Stimulated activated CD8-positive, alpha-beta memory T cell treated with anti-CD3 and anti-CD28 coated beads, Interleukin-2, amount 100 ng/mL, for 1 hour (primary cell): ENCODE results near the gene EPHA4.

Experiments
- DNase-seq, 2 donors: peaks; one replicate each; pipeline ENCODE4 v3.0.0-alpha.2; 2020; ENCODE audit warnings: low read depth in 2 of 2

Gene EPHA4

DNA sequence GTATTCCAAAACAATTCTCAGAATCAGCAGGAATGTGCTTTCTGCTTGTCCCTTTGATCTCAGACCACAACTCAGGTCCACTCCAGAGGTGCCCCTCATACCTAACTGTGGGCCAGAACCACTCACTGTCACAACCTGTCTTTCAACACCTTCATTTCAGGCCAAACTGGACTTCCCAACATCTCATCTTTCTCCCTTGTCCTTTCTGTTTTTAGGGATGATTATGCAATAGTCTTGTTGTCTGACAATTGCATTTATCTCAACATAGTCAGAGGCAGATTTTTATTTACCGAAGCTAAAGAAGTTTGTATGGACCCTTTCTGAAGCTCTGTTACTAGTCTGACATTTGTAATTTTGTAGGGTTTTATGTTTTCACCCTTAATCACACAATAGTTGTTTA is 95.9 kb downstream of the EPHA4 start:
- DNase-seq, result no peak

DNA sequence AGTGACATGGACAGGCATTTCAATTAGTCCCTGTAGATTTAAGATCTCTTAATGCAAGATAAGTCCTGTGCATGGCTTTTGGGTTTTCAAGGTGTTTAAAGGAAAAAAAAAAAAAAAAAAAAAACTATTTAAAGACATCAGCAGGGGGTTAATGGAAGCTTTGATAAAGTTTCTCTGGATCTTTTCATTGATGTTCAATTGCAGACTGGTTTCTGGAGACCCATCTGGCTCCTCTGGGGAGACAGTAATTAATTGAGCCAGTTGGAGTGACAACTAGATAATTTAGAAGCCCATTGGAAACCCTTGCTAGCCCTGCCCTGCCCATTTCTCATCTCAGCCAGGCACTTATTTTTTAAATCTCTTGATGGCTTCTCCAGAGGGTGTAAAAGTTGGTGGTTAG is 98.7 kb downstream of the EPHA4 start:
- no peak for DNase-seq

DNA sequence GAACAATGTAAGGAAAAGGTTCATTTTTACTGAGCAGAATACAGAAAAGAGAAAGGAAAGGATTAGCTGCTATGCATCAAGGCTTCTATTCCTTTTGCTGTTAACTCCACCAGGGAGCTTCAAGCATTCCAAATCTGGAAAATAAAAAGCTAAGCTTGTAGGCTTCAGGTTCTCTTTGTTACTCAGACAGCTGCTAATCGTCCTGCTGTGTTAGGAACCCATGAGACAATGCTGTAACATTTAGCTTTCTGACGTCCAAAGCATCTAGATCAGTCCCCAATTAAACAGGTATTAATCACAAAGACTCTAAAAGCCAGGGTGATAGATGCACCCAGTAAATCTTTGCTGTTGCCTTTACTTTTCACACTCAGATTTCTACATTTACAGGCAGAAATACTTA is 103.8 kb downstream of the EPHA4 start:
- DNase-seq, result no peak

DNA sequence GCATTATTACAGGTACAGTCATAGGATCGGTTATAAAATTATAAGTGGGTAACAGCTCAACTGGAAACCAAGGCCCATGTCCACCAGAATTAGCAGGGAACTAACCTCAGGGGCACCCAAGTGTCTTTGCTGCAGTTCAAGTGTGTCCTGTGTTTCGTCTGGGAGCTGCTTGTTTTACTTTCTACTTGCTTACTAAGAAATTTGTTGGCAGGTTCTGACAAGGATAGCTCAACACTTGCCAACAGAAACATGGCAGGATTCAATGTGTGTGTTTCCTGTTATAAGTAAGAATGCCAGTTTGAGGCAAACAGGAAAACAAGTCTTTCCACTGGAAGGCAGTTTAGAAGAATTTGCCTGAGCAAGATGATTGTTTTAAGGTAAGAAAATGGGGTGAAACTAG is 104.5 kb downstream of the EPHA4 start:
- no peak for DNase-seq

DNA sequence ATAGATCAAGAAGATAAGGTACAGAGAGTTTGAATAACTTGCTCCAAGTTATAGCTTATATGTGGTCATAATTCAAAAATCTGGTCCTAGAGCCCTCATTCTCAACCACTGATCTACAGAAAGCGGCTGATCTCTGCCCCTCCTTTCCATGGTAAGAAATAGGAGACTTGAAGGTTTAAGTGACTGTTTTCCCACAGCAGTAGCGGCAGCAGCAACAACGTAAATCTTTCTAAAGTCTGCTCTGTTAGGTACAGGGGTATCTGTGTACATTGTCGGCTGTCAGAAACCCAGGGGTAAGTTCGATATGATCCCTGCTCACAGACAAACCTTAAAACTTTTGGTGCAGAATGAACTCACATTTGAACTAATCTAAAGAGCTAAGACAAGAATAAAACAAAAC is 105.4 kb downstream of the EPHA4 start:
- DNase-seq, result no peak

DNA sequence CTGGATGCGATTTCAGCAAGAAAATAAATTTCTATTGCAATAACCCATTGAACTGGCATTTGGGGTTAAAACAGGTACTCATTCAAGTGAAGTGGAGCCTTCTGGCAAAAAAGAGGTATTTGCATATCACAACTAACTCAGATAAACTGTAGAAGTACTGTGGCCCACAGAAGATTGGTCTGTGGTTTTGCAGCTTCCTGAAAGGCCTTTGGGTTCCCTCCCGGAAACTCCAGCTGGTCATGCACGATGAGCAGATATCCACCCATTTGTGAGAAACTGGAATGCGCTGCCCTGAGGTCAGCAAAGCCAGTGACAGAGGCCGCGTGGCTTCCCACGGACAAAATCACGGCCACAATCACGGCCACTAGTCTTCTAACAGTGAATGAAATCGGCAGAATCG is 106.3 kb downstream of the EPHA4 start:
- DNase-seq, result peak in 1 of 2 donors; percentile 2

DNA sequence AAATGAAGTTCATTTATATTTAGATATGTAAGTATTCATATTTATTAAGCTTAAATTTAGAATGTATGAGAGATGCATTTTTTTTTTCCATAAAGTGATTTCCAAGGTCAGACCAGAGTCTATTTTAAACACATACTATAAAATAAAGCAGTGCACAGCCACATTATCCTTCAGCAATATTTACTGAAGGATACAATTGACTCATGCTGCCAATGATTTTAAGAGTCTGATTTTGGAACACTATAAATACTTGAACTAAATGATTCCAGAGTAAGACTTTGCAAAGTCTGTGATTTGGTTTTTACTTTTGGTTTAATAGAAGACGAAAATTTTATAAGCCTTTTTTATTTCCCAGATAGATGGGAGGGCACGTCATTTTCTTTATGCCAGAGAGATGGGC is 107.1 kb downstream of the EPHA4 start:
- DNase-seq, result no peak

DNA sequence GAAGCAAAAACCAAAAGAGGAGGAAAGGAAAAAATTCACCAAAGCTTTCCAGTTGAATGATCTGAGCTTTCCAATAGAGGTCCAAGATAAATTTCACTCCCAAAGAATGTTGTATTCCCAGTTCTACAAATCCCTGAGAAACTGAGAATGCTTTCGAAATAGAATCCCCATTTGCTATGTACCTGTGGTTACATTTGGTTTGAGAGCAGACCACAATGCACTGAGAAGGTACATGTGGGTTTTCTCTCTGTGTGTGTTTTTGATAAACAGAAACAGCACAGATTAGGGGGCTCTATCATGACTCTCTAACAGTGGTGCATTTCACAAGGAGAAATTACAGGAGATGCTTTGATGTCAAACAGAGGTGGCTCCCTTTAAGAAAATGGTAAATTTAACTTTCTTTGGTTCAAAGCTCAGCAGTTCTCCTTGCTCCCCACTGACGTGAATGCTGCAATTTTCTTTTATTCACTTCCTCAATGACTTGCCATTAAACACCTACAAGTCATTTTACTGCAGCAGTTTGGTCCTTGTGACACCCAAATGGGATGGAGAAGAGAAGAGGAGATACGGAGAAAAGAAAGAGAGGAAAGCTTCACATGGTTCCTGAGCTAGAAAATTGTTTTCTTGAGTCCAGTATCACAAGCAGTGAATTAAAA is 108.7 kb downstream of the EPHA4 start:
- no peak for DNase-seq

DNA sequence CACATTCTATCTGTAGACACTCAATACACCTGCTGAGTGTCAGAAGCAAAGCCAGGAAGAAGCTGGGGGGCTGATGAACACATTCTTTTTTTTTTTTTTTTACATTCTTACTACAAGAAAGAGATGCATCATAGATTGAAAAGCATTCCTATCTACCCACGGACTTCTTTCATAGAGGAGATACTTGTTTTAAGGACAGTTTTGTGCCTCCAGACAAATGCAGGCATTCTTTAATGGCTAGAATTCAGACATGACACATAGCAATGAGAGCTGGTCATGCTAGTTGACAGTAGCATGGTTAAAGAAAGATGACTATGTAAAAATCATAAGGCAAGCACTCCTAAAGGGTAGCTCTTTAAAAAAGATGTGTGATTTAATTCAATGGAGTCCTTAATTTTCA is 110.2 kb downstream of the EPHA4 start:
- no peak for DNase-seq

DNA sequence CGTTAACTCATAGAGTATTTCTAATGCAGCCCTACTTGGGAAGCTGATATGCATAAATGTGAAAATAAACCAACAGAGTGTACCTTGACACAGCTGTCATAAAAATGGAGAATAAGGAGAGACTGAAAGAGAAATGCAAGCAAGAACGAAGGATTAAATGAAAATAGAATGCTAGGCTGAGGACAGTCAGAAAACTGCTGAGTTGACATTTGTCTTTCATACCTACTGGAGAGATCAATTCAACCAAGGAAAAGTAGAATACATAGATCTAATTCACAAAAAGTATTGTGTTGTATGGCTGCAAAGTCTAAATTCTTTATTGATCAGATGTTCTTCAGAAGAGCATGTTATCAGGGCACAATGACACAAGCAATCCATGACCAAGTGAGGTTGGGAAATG is 112.0 kb downstream of the EPHA4 start:
- no peak for DNase-seq

DNA sequence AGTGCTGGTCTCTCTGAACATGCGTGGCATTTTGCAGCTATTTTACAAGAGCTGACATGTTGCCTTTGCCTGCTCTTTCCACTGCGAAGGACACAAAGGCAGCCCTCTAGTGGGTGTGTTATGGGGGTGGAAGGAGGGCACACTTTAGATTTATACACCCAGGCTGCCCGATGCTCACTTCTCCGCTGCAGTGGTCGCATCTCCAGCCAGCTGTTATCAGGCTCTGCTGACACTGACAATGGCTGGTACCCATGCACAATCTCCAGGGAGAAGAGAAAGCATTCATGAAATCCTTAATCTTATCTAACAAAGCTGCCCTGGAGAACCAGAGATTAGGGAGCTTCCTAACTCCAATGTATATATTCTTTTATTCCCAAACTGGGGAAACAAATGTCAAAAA is 113.5 kb downstream of the EPHA4 start:
- DNase-seq, result no peak

DNA sequence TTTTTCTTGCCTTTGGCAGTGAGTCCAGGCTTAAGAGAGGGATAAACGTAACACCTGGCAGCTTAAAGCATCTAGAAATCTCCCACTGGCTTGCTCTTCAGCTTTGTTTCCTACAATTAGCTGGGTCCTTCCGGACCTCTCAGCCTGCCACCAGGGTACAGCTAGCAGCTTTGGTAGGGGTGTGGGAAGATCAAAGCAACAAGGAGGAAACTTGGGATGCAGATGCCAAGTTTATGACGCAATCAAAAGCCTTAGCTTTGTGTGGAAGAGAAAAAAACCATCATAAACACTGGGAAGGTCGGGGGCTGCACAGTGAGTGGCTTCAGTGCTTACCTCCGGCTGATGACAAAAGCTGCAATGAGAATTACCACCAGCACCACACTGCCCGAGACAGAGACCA is 116.9 kb downstream of the EPHA4 start:
- no peak for DNase-seq

DNA sequence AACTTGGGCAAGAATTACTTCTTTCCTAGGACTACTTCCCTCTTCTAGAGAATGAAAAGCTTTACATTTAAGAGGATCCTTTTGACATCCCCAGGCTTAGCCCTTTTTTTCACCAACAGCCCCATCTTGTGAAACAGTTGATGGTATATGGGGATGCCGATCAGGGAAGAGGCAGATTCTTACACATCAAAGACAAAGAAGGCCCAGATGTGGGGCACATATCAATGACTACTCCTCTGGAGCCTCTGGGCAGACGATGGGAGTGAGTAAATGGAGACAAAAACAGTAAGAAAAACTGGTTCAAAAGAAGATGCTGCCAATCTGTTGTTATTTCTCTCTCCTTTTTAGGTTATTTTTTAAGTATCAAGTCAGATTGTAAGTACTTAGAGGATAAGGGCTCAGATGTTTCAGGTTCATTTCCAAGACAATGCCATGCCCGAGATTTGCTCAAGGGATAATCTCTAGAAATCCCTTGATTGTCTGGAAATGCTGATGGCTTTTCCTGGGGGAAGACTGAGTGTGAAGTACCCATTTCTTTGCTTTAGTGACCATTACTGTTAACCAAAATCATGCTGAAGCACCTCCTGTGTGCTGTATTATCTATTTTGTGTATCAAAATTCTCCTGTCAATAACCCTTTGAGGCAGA is 117.5 kb downstream of the EPHA4 start:
- no peak for DNase-seq

DNA sequence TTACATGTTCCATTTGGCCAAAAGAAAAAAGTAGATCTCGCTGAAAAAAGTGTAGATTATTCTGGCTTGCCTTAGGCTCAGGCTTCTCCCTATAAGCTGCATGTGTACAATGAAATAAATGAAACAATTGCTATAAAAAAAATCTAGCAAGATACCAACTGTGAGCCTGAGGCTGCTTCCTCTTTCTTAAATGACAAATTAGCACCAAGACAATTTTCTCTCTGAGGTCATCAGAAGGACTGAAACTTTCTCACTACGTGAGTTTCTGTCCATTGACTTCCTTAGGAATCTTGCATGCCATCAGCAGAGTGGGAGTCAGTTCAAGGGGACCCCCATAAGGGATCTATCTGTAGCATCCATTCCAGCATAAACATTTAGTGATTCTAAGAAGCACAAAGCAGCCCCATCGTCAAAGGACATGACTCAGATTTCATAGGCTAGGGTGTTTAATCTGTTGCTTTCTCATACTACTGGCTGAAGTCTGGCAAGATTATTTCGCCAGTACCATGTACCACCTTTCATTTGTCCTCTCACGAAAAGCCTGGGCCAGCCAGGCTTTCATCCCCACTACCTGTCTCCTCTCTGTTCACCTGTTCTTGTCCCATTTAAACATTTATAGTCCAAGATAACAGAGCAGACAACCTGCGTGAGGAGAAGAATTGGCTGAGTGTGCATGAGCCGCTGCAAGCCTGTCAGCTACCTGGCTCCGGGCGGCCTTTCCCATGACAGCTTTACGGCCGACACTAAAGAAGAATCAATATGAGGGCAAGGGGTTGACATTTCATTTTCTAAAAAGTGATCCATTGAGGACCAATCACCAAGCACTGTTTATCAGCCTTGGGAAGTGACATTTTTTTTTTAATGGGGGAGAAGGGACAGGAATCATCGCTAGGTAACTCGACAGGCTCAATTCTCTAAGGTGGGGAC is 120.0 kb downstream of the EPHA4 start:
- DNase-seq, result no peak

DNA sequence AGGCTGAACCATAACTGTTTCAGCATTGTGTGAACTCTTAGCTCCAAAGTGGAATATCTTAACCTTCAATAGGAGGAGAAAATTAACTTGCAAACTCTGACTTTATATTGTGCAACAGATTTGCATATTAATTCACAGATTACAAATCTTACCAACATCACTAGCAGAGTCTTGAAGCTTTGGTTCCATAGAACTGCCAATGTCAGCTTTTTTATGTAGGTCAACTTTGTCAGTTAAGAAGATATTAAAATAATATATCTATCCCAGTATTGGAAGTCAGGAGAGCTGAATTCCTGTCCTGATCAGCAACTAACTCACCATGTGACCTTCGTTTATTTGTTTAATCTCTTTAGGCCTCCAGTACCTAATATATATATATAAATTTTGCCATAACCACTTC is 121.8 kb downstream of the EPHA4 start:
- DNase-seq, result no peak

DNA sequence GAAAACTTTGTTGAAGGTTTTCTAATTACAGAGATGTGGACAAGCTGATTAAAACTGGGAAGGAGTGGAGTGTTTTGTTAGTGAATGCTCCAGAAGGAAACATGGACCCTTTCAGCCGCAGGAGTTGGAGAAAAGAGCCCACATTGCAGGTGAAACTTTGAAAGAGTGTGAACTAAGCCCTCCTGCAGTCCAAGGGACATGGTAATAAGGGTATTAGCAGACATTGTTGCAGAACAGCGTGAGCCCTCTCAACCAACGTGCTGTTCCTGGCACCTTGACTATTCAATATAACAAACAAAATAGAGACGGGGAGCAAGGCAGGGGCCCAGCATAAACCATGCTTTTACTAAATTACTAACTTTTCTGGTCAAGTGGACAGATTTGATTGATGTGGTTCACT is 122.7 kb downstream of the EPHA4 start:
- DNase-seq, result no peak

DNA sequence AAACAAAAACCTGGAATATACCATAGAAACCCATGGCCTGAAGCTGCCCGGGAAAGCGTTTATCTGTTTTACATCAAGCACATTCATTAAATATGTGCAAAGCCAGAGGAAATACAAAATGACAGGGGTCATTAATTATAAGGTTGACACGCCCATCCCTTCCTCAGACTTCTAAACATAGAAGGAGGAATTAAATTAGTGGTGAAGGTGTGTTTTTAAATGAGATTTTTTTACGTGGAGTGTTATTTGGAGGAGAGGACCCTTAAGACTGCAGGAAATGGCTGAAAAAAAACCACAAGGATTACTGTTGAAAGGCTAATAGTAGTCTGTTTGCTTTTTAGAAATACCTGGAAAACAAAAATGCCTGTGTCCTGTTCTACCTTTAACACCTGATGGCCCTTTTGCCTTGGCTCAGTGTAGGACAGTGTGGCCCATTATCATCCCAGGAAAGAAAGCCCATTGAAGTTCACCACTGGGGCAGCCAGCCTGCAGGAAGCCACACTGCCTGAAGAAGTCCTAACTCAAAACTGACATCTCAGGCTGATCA is 123.2 kb downstream of the EPHA4 start:
- no peak for DNase-seq

DNA sequence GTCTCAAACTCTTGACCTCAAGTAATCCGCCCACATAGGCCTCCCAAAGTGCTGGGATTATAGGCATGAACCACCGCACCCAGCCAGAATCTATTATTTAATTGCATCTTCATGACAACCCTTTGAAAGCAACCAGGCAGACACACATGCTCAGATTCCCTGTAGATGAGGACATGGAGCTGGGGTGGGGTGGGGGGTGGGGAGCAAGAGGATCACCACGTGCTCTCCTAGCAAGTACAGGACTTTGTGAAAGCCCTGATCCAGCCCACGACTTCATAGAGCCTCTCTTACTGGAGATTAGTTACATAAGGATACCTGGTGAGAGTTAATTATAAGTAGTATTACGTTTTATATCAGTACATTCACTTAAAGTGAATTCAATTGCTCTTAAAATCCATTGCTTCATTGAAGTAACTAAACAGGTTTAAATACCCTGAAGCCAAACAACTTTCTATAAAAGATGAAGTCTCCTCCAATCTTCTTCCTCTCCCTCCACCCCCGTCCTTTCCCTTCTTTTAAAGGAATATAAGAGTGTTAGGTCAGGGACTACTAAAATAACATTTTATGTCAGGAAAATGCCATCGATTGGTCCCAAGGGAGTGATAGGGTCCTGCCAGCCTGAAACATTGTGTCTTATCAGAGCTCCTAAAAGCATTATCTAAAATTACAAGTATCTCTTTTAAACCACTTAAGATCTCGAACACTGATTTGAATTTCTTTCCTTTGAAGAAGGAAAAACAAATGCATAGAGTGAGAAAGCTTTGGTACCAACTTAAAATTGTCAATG is 123.9 kb downstream of the EPHA4 start:
- DNase-seq, result no peak

DNA sequence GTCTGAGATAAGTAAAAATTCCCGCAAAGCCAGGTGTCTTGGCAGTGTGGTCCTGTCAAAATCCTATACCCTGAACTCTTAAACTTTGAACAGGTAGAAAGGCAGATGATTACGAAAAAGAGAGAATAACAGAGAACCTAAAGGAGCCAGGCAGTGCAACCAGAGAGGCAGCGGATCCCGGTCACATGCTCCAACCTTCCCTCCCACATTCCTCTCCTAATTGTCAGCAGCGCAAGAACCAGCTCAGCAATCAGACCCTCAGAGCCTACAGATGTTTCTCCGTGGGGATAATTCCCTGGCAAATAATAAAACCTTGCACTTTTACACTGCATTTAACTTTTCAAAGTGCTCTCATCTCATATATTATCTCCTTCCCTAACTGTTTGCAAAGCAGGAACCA is 124.8 kb downstream of the EPHA4 start:
- no peak for DNase-seq

DNA sequence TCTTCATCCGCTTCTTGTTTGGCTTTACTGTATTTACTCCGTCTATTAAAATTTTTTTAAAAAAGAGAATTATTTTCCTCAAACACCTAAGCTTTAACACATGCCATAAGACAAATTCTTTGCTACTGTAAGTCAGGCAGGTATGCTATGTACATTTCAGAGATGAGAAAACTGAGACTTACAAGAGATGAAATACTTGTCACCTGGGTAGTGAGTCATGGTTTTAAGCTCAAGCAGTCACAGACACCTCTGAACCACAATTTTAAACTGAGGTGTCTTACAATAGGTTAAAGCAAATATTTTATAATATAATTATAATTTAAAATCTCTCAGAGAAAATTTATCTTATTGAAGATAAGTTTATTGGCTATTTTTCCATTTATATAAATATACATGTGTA is 126.0 kb downstream of the EPHA4 start:
- no peak for DNase-seq

DNA sequence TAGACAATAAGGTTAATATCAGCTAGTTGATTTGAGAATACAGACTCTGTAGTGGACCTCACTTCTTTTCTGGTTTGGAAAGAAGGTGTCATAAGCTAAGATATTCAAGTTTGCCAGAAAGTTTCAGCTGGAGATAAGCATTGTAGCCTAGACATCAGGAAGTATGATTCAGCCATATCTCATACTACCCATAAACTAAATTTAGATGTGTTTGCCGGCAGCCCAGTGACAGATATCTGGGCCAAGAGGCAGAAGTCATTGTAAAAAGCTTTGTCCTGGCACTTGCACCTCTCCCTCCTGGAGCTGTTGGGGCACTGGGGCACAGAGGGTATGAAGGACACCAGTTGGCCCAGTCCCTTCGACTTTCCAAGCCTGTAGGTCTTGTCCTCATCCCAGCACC is 128.0 kb downstream of the EPHA4 start:
- DNase-seq, result no peak

DNA sequence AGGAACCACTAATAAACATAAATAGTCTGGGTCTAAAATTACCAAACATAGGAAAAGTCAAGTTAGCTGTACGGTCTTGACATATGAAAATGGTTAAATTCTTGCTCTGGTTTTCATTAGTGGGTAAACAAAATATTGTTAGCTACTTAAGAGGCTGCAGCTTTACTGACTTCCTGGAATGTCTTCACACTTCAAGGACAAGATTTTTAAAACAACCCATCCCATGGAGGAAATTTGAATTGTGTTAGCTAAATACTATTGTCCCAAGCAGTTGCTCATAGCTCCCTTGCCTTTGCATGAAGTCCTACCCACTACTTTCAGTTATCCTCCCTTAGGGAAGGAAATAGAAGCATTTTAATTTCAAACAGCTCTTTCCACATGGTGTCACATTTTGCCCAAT is 128.5 kb downstream of the EPHA4 start:
- DNase-seq, result no peak
